Aorta (tissue), 5 donors: Measurements from ENCODE around the gene IL1RL2. TPM values are rescaled to one million over a fixed set of nuclear protein-coding genes. Genes with fewer than 3 reads are reported as not detected.

Source experiments
- ATAC-seq: fragments of 200-7000 bp; cut with Tn5 transposase; one replicate; pipeline ENCODE4 v1.9.1; 2022; ENCODE audit warnings: moderate library complexity; ENCODE audit not compliant: low FRiP score
- DNase-seq, 2 donors: peaks; one replicate each; pipeline ENCODE4 v3.0.0-alpha.2; 2020
- H3K27ac ChIP-seq, 2 donors: one replicate each; pipeline ENCODE4 v1.5.1; 2013; ENCODE audit warnings: low read length in 2 of 2, mild to moderate bottlenecking in 2 of 2, moderate library complexity in 2 of 2, control low read depth in 1 of 2, inconsistent platforms in 1 of 2, low read depth in 1 of 2
- H3K27me3 ChIP-seq, 2 donors: one replicate each; pipeline ENCODE4 v1.6.1; 2013; ENCODE audit warnings: control low read depth in 1 of 2, low read length in 1 of 2, mild to moderate bottlenecking in 1 of 2, moderate library complexity in 1 of 2; ENCODE audit not compliant: insufficient read depth in 2 of 2, control insufficient read depth in 1 of 2
- H3K36me3 ChIP-seq, 2 donors: one replicate each; pipeline ENCODE4 v1.6.1; 2013; ENCODE audit warnings: control low read depth in 1 of 2, low read length in 1 of 2, mild to moderate bottlenecking in 1 of 2; ENCODE audit not compliant: insufficient read depth in 2 of 2, control insufficient read depth in 1 of 2
- H3K4me1 ChIP-seq, 2 donors: one replicate each; pipeline ENCODE4 v1.6.1; 2013; ENCODE audit warnings: low read length in 2 of 2, control low read depth in 1 of 2, mild to moderate bottlenecking in 1 of 2, moderate library complexity in 1 of 2; ENCODE audit not compliant: insufficient read depth in 2 of 2, control insufficient read depth in 1 of 2
- H3K4me3 ChIP-seq, 2 donors: one replicate each; pipeline ENCODE4 v1.5.1; 2013; ENCODE audit warnings: low read length in 2 of 2, control low read depth in 1 of 2, mild to moderate bottlenecking in 1 of 2
- H3K9me3 ChIP-seq: one replicate; pipeline ENCODE4 v1.6.1; 2013; ENCODE audit warnings: mild to moderate bottlenecking, low read length; ENCODE audit not compliant: control insufficient read depth
- WGBS, 2 donors: extraction: QIAGEN DNeasy Blood & Tissue Kit; methylation state at CpG; one replicate each; pipeline ENCODE4 v1.1.7; 2013; 5-methylcytosine and 5-hydroxymethylcytosine counted together
- intact Hi-C, 2 donors: fragments of 100-400 bp; cut with DNase I; formaldehyde crosslinking; loops; one replicate each; pipeline versions ENCODE4 v1.14.2 to v1.15.0; 2022
- polyA plus RNA-seq, 2 donors: library from polyadenylated mRNA; stranded (reverse); fragments of 200-250 nt; gene quantifications; one replicate each; pipeline ENCODE4 v1.2.3, GENCODE V29; 2013
- total RNA-seq, 2 donors: library from RNA; stranded (reverse); fragmentation: NEBNext Ultra II Directional; extraction: Animal tissue kit (Norgen Biotek cat#: 25700); gene quantifications; one replicate each; pipeline ENCODE4 v1.2.1, GENCODE V29; 2021
- donor health status: healthy with polysubstance abuse.
- donor health status: Bipolar disorder and iron deficiency.
- donor health status: DM: no; HTN: no; CAD: no.
- donor health status: DM: no; HTN: no; CAD: no.
- donor health status: DM: yes; HTN: yes; CAD: no.

Gene IL1RL2
- total and polyA plus RNA-seq, 4 donors, result 0.54 to 1.8 (median 0.54) TPM; not detected in 1

DNA sequence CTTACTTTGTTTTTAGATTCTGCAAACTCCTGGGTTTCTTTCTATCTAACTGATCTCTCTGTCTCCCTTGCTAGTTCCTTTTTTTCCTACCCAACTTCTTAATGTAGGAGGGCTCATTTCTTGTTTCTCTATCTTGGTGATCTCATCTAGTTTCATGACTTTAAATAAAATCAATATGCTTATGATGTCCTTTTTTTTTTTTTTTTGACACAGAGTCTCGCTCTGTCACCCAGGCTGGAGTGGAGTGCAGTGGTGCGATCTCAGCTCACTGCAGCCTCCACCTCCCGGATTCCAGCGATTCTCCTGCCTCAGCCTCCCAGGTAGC, 82.3 kb downstream of the IL1RL2 start:
- H3K27me3 ChIP-seq, result no peaks in the 10 kb centered on the region
- no peak overlapping the region for H3K27ac ChIP-seq
- no peaks in the 10 kb centered on the region for H3K4me1 ChIP-seq
- DNase-seq (no peak), ATAC-seq (no peak)
- H3K36me3 ChIP-seq, result no peaks in the 10 kb centered on the region
- no peak overlapping the region for H3K4me3 ChIP-seq
- intact Hi-C loops, result no loop called here
- WGBS, 2 donors, result 66 to 71% methylated on average over 4 of the region's 4 CpGs
- H3K9me3 ChIP-seq, result no peaks in the 10 kb centered on the region

DNA sequence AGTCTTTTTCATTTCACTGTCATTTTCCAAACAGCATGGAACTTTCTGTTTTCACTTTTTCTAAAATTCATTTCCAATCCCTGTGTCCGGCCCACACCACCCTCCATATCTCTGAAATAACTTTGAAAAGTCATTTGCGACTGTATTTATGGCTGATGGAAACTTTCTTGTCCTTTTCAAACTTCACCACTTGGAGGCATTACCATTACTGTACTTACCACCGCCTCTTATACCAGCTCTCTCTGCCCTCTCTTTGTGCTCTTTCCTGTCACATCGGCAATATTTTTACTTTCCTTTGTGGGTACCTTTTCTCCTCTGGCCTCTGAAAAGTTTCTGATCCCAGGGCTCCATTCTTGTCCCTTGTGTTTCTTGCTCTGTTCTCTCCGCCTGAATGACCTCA, 85.0 kb downstream of the IL1RL2 start:
- Histone ChIP-seq H3K4me1 (no peaks in the 10 kb centered on the region), H3K9me3 (no peaks in the 10 kb centered on the region), H3K36me3 (no peaks in the 10 kb centered on the region), H3K4me3 (no peak overlapping the region), H3K27me3 (no peaks in the 10 kb centered on the region), H3K27ac (no peak overlapping the region)
- intact Hi-C loops, result no loop called here
- DNase-seq (no peak), ATAC-seq (no peak)
- 56 to 64% methylated on average over 5 of the region's 5 CpGs for WGBS, 2 donors

DNA sequence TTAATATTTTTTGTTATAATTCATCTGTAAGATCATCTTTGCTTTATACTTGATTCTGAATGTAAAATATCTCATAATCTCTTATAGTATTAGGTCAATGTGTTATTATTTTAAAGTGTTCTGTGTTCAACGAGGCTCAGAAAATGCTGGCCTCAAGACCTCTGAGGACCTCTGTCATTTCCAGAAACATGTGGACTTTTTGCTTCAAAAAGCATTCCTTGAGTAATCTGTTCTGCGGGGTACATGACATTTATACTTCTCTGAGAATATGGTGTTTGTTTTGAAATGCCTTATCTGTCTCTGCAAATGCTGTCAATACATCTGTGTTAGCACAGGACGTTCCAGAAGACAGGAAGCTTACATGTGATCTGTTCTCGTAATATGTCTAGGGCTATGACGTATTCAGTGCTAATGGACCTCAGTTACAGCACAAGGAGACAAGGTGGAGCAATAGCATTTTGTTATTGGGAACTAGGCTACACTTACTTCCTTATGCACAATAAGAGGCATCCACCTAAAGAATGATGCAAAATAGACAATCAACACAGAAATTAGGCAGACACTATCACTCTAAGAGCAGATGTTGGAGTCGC, 86.9 kb downstream of the IL1RL2 start:
- no peak for ATAC-seq
- Histone ChIP-seq H3K9me3 (no peaks in the 10 kb centered on the region), H3K4me3 (no peak overlapping the region), H3K36me3 (no peaks in the 10 kb centered on the region), H3K27ac (no peak overlapping the region), H3K27me3 (peaks cover 0 to 2% of the 10 kb centered on the region in 2 donors), H3K4me1 (no peaks in the 10 kb centered on the region)
- intact Hi-C loops, result no loop called here
- WGBS, 2 donors, result 53 to 54% methylated on average over 6 of the region's 6 CpGs
- DNase-seq, result no peak

DNA sequence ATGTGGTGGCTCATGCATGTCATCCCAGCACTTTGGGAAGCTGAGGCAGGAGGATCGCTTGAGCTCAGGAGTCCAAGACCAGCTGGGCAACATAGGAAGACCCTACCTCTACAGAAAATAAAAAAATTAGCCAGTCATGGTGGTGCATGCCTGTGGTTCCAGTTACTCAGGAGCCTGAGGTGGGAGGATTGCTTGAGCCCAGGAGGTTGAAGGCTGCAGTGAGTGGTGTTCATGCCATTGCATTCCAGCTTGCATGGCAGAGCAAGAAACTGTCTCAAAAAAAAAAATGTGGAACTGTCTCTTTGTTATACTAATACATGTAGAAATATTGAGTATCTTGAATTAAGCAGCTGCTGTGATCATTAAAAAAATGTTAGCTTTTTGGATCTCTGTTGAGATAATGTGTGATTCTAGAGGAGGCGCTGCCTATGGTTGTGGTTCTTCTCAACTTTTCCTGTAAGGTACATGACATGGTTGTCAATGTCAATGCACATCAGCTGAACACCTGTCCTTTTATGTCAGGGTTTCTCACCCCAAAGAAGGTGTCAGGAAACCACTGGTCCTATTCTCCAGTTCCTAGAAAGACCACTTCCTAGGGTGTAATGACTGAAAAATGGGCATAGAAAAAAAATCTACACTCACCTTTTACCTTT, 89.9 kb downstream of the IL1RL2 start:
- intact Hi-C loops, result no loop called here
- DNase-seq (no peak), ATAC-seq (no peak)
- Histone ChIP-seq H3K27ac (no peak overlapping the region), H3K36me3 (no peaks in the 10 kb centered on the region), H3K4me1 (no peaks in the 10 kb centered on the region), H3K9me3 (no peaks in the 10 kb centered on the region), H3K27me3 (peaks cover 0 to 2% of the 10 kb centered on the region in 2 donors), H3K4me3 (no peak overlapping the region)
- 98% methylated on average over 2 of the region's 2 CpGs for WGBS, 2 donors

DNA sequence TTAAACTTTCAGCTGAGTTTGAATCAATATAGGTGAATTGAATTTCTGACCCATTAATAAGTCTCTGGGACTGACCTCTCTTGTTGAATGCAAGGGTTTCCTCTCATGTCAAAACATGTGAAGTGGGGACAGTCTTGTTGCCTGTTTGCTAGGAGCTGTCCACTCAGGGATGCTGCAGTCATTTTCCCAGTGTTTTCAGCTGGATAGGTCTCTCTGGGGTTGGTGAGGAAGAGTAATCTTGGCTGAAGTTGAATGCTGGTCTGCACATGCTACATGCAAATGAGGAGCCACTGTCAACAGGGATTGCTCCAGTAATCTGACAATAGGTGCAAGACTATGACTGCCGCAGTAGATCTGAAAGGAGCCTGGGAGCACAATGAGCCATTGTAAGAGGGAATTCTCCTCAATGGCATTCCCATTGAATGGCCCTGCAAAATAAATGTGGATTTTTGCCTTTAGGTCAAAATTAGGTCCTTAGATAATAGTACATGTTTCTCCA, 90.4 kb downstream of the IL1RL2 start:
- no peak overlapping the region for H3K27ac ChIP-seq

DNA sequence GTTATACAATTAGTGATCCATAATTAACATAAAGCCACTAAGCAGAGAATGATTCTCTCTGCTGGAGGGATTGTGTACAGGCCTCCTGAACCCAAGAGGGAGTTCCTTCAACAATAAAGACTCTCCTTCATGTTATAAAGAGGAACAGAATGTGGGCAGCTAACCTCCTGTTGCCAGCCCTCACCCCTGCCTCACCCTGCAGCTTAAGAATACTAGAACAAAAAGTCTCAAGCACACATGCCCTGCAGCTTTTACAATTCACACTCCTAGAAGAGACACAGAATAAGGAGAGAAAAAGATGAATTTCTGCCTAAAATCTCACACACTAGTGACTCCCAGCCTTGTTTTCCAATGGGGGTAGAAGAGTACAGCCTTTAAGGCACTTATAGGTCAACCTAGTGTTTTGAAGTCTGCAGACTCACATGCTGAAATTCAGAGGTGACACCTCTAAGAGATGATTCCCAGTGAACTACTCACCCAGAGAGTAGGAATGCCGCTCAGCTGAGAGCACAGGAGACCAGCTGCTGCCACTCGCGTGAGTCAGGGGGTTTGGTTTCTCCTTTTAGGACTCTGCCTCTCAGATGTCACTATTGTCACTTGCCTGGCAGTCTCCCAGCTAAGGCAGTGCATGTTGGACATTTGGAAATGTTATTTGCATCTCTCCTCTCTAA, 92.0 kb downstream of the IL1RL2 start:
- Histone ChIP-seq H3K27ac (no peak overlapping the region), H3K36me3 (no peaks in the 10 kb centered on the region), H3K4me3 (no peak overlapping the region), H3K27me3 (peaks cover 0 to 2% of the 10 kb centered on the region in 2 donors), H3K4me1 (no peaks in the 10 kb centered on the region), H3K9me3 (no peaks in the 10 kb centered on the region)
- WGBS, 2 donors, result 93 to 94% methylated on average over 3 of the region's 3 CpGs
- ATAC-seq (no peak), DNase-seq (no peak)
- intact Hi-C loops, result no loop called here

More for the DNA sequence above, 90.4 kb downstream of the IL1RL2 start:
- Histone ChIP-seq H3K36me3 (no peaks in the 10 kb centered on the region), H3K4me3 (no peak overlapping the region), H3K27me3 (peaks cover 0 to 2% of the 10 kb centered on the region in 2 donors), H3K9me3 (no peaks in the 10 kb centered on the region), H3K4me1 (no peaks in the 10 kb centered on the region)
- intact Hi-C loops, result no loop called here
- WGBS, 2 donors, result 90 to 100% methylated on average over 1 of the region's 1 CpG
- ATAC-seq (no peak), DNase-seq (no peak)

DNA sequence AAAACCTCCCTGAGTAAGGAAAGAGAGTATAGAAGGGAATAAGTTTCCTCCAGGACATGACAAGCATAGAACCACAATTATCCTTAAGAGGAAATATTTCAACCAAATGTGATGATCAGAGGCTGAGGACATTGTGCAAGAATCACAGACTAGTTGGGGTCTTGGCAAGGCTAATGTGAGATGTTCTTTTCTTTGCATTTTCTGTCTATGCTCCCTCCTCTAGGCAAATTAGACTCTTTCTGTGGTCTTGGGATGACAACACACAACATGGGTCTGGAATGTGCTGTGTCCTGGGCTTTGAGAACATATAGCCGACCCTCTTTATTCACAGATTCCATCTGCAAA, 92.5 kb downstream of the IL1RL2 start:
- Histone ChIP-seq H3K36me3 (no peaks in the 10 kb centered on the region), H3K4me3 (no peak overlapping the region), H3K9me3 (no peaks in the 10 kb centered on the region), H3K27me3 (peaks cover 0 to 2% of the 10 kb centered on the region in 2 donors), H3K27ac (no peak overlapping the region), H3K4me1 (no peaks in the 10 kb centered on the region)
- no peak for DNase-seq
- no peak for ATAC-seq
- intact Hi-C loops, result no loop called here
- 90 to 94% methylated on average over 1 of the region's 1 CpG for WGBS, 2 donors

DNA sequence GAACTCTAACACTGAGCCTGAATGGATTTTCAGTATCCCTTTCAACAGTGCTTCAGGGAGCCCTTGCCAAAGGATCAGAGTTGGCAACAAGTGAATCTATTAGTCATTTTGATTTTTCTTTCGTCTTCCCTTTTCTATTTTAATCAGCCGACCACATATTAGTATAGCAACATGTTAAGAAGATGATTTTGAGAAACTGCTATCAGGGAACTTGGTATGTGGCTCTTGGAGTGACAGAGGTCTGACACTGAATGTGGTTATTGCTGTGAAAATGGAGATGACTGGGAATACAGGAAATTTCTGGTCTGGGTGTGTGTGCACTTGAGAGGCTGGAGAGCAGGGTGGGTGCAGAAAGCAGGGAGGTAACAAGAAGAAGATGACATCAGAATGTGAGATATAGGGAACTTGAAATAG, 95.9 kb downstream of the IL1RL2 start:
- Histone ChIP-seq H3K9me3 (peaks cover 1% of the 10 kb centered on the region), H3K36me3 (no peaks in the 10 kb centered on the region), H3K27ac (no peak overlapping the region), H3K4me3 (no peak overlapping the region), H3K4me1 (no peaks in the 10 kb centered on the region), H3K27me3 (no peaks in the 10 kb centered on the region)
- no peak for ATAC-seq
- WGBS, 2 donors, result 7 to 9% methylated on average over 2 of the region's 2 CpGs
- DNase-seq, result no peak
- intact Hi-C loops, result no loop called here

DNA sequence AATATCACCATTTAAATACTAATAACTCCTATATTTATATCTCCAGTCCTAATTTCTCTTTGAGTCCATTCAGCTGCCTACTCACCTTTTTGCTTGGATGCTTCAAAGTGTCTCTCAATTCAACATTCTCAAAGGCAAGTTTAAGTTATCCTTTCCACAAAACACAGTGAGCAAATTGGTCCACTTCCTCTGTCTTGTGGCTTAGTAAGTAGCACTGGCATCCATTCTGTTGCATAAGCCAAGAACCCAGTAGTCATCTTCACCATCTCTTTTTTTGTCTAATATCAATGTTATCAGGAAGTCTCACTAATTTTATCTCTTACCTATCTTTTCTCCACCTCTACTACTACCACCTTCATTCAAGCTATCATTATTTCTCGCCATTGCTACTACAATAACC, 97.2 kb downstream of the IL1RL2 start:
- H3K36me3 ChIP-seq, result no peaks in the 10 kb centered on the region
- no peak for ATAC-seq
- no peak overlapping the region for H3K4me3 ChIP-seq
- H3K4me1 ChIP-seq, result no peaks in the 10 kb centered on the region
- no peaks in the 10 kb centered on the region for H3K27me3 ChIP-seq
- H3K27ac ChIP-seq, result no peak overlapping the region
- no peak for DNase-seq
- H3K9me3 ChIP-seq, result peaks cover 1% of the 10 kb centered on the region
- WGBS, 2 donors, result 98 to 100% methylated on average over 1 of the region's 1 CpG
- intact Hi-C loops, result no loop called here
